H9 (cell line): Measurements from ENCODE around the gene APOB. TPM values are rescaled to one million over a fixed set of nuclear protein-coding genes. Genes with fewer than 3 reads are reported as not detected.

Source experiments
- DNase-seq: peaks from one replicate; pipeline ENCODE4 v3.0.0-alpha.2; 2017
- H2AFZ ChIP-seq: one replicate; pipeline ENCODE4 v1.6.1; 2013; ENCODE audit warnings: mild to moderate bottlenecking, low read length, control low read depth, moderate library complexity
- H2AK5ac ChIP-seq: 2 replicates; pipeline ENCODE4 v1.6.1; 2013; ENCODE audit warnings: low read length, control low read depth, mixed read lengths; ENCODE audit not compliant: insufficient read length
- H2BK120ac ChIP-seq: one replicate; pipeline ENCODE4 v1.6.1; 2013; ENCODE audit warnings: low read depth, mild to moderate bottlenecking, low read length, control low read depth, inconsistent platforms; ENCODE audit not compliant: poor library complexity, severe bottlenecking
- H2BK12ac ChIP-seq: 2 replicates; pipeline ENCODE4 v1.6.1; 2013; ENCODE audit warnings: low read length, control low read depth, mixed read lengths, low read depth; ENCODE audit not compliant: insufficient read length
- H2BK15ac ChIP-seq: 2 replicates; pipeline ENCODE4 v1.6.1; 2013; ENCODE audit warnings: low read depth, low read length, control low read depth
- H2BK20ac ChIP-seq: one replicate; pipeline ENCODE4 v1.6.1; 2013; ENCODE audit warnings: low read depth, mild to moderate bottlenecking, low read length, control low read depth, inconsistent platforms; ENCODE audit not compliant: poor library complexity, severe bottlenecking
- H2BK5ac ChIP-seq: 2 replicates; pipeline ENCODE4 v1.6.1; 2013; ENCODE audit warnings: low read length, control low read depth, mixed read lengths; ENCODE audit not compliant: insufficient read length
- H3K14ac ChIP-seq: 2 replicates; pipeline ENCODE4 v1.6.1; 2013; ENCODE audit warnings: low read length, control low read depth; ENCODE audit not compliant: insufficient read depth
- H3K18ac ChIP-seq: 2 replicates; pipeline ENCODE4 v1.6.1; 2013; ENCODE audit warnings: low read depth, mild to moderate bottlenecking, mixed read lengths, low read length, control low read depth; ENCODE audit not compliant: insufficient read length
- H3K23ac ChIP-seq: 2 replicates; pipeline ENCODE4 v1.6.1; 2013; ENCODE audit warnings: low read length, control low read depth, mixed read lengths, low read depth; ENCODE audit not compliant: insufficient read length
- H3K23me2 ChIP-seq: 2 replicates; pipeline ENCODE4 v1.6.1; 2013; ENCODE audit warnings: low read depth, mild to moderate bottlenecking, mixed read lengths, low read length, control low read depth; ENCODE audit not compliant: insufficient read length, poor library complexity, severe bottlenecking
- H3K27ac ChIP-seq: 2 replicates; pipeline ENCODE4 v1.5.1; 2013; ENCODE audit warnings: low read length, control low read depth, mixed read lengths, low read depth; ENCODE audit not compliant: insufficient read length
- H3K27me3 ChIP-seq: 2 replicates; pipeline ENCODE4 v1.6.1; 2013; ENCODE audit warnings: low read length, control low read depth, inconsistent platforms; ENCODE audit not compliant: insufficient read depth
- H3K4ac ChIP-seq: 2 replicates; pipeline ENCODE4 v1.6.1; 2013; ENCODE audit warnings: low read depth, mild to moderate bottlenecking, control low read depth, inconsistent platforms, low read length, moderate library complexity
- H3K4me1 ChIP-seq: 2 replicates; pipeline ENCODE4 v1.6.1; 2013; ENCODE audit warnings: low read length, control low read depth, inconsistent platforms; ENCODE audit not compliant: insufficient read depth
- H3K4me2 ChIP-seq: 2 replicates; pipeline ENCODE4 v1.6.1; 2013; ENCODE audit warnings: low read length, control low read depth, mixed read lengths; ENCODE audit not compliant: insufficient read length, insufficient read depth
- H3K56ac ChIP-seq: 2 replicates; pipeline ENCODE4 v1.6.1; 2013; ENCODE audit warnings: low read depth, mild to moderate bottlenecking, mixed read lengths, low read length, control low read depth; ENCODE audit not compliant: insufficient read length
- H3K79me1 ChIP-seq: 2 replicates; pipeline ENCODE4 v1.6.1; 2013; ENCODE audit warnings: low read depth, mild to moderate bottlenecking, moderate library complexity, low read length, control low read depth, inconsistent platforms; ENCODE audit not compliant: insufficient read depth, poor library complexity, severe bottlenecking
- H3K79me2 ChIP-seq: 2 replicates; pipeline ENCODE4 v1.6.1; 2013; ENCODE audit warnings: low read length, control low read depth, inconsistent platforms; ENCODE audit not compliant: insufficient read depth
- H3K9ac ChIP-seq: 2 replicates; pipeline ENCODE4 v1.6.1; 2013; ENCODE audit warnings: low read length, control low read depth, mixed read lengths; ENCODE audit not compliant: insufficient read length; ENCODE audit errors: extremely low read depth
- H3K9me3 ChIP-seq: one replicate; pipeline ENCODE4 v1.6.1; 2013; ENCODE audit warnings: low read depth, low read length, inconsistent platforms; ENCODE audit not compliant: control insufficient read depth
- H3T11ph ChIP-seq: one replicate; pipeline ENCODE4 v1.6.1; 2013; ENCODE audit warnings: mild to moderate bottlenecking, low read length, control low read depth, inconsistent platforms
- H4K20me1 ChIP-seq: one replicate; pipeline ENCODE4 v1.6.1; 2013; ENCODE audit not compliant: control insufficient read depth, insufficient read length, insufficient read depth
- H4K5ac ChIP-seq: 2 replicates; pipeline ENCODE4 v1.6.1; 2013; ENCODE audit warnings: low read depth, mild to moderate bottlenecking, mixed read lengths, low read length, control low read depth; ENCODE audit not compliant: insufficient read length
- H4K8ac ChIP-seq: replicated peaks from 2 replicates; pipeline ENCODE4 v1.6.1; 2013; ENCODE audit warnings: low read length, control low read depth, mixed read lengths, low read depth; ENCODE audit not compliant: insufficient read length
- H4K91ac ChIP-seq: 2 replicates; pipeline ENCODE4 v1.6.1; 2013; ENCODE audit warnings: low read depth, mild to moderate bottlenecking, moderate library complexity, mixed read lengths, low read length, control low read depth; ENCODE audit not compliant: insufficient read length
- H3K27ac Mint-ChIP-seq, 3 experiments: 2 replicates in 2 of 3; 3 replicates in 1 of 3; pipeline ENCODE4 v1.8.0; 2020 to 2021; ENCODE audit warnings: mixed read lengths in 3 of 3, mild to moderate bottlenecking in 1 of 3, moderate library complexity in 1 of 3
- H3K27me3 Mint-ChIP-seq: 2 replicates; pipeline ENCODE4 v1.8.0; 2021; ENCODE audit warnings: low read depth, mild to moderate bottlenecking, moderate library complexity, mixed read lengths
- H3K36me3 Mint-ChIP-seq, 3 experiments: 2 replicates in 2 of 3; 3 replicates in 1 of 3; pipeline ENCODE4 v1.8.0; 2020 to 2021; ENCODE audit warnings: low read depth in 3 of 3, mixed read lengths in 3 of 3; ENCODE audit not compliant: insufficient read depth in 1 of 3
- H3K4me1 Mint-ChIP-seq, 2 experiments: 2 replicates each; pipeline ENCODE4 v1.8.0; 2020; ENCODE audit warnings: mixed read lengths in 2 of 2
- H3K4me3 Mint-ChIP-seq, 2 experiments: 2 replicates in 1 of 2; 3 replicates in 1 of 2; pipeline ENCODE4 v1.8.0; 2020 to 2021; ENCODE audit warnings: mild to moderate bottlenecking in 2 of 2, mixed read lengths in 2 of 2, moderate library complexity in 1 of 2
- H3K9me3 Mint-ChIP-seq, 2 experiments: 2 replicates in 1 of 2; 3 replicates in 1 of 2; pipeline ENCODE4 v1.8.0; 2020; ENCODE audit warnings: mild to moderate bottlenecking in 2 of 2, mixed read lengths in 2 of 2, moderate library complexity in 1 of 2
- WGBS: extraction: QIAGEN DNeasy Blood & Tissue Kit; methylation state at CpG from one replicate; pipeline ENCODE4 v1.1.7; 2013; ENCODE audit warnings: missing lambda C conversion rate, low lambda C conversion rate, mixed read lengths; ENCODE audit not compliant: insufficient read length; ENCODE audit errors: extremely low coverage; 5-methylcytosine and 5-hydroxymethylcytosine counted together
- total RNA-seq: library from RNA; stranded (reverse); gene quantifications from 2 replicates; pipeline ENCODE4 v1.2.1, GENCODE V29; 2021
- TF ChIP-seq, protein P1 (sequence below): fragments of 200-600 bp; sonication (generic); conservative IDR thresholded peaks from 3 replicates; pipeline ENCODE4 v1.8.0; 2021; ENCODE audit warnings: antibody characterized with exemption, mild to moderate bottlenecking

Gene APOB
- total RNA-seq, 1 experiment from 2014 or later, result 0.26 TPM

DNA sequence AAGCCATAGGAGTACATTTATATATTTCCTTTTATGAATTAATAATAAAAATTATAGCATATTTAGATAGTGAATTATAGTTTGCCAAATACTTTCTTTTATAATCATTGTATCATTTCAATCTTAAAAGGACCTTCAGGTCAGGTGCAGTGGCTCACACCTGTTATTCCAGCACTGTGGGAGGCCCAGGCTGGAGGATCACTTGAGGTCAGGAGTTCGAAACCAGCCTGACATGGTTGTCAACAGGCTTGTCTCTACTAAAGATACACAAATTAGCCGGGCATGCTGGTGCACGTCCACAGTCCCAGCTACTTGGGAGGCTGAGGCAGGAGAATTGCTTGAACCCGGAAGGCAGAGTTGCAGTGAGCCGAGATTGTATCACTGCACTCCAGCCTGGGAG lies 19.7 kb downstream of the APOB start:
- no peaks in the 10 kb centered on the region for H3K79me2 ChIP-seq

More for the DNA sequence above, 19.7 kb downstream of the APOB start:
- Histone ChIP-seq H3T11ph (no peak overlapping the region), H4K5ac (no peak overlapping the region), H3K9ac (no peak overlapping the region), H2BK15ac (no peak overlapping the region), H2BK120ac (no peak overlapping the region), H2BK20ac (no peak overlapping the region), H2AK5ac (no peak overlapping the region), H3K4ac (no peak overlapping the region), H3K27me3 (no peaks in the 10 kb centered on the region), H3K79me1 (no peaks in the 10 kb centered on the region), H2BK5ac (no peak overlapping the region), H2AFZ (no peak overlapping the region), H3K9me3 (no peaks in the 10 kb centered on the region), H4K20me1 (no peaks in the 10 kb centered on the region), H2BK12ac (no peak overlapping the region), H4K91ac (no peak overlapping the region), H4K8ac (no peak overlapping the region), H3K23me2 (no peaks in the 10 kb centered on the region), H3K27ac (no peak overlapping the region), H3K18ac (no peak overlapping the region), H3K14ac (no peak overlapping the region), H3K56ac (no peak overlapping the region), H3K23ac (no peak overlapping the region), H3K4me1 (no peaks in the 10 kb centered on the region), H3K4me2 (no peak overlapping the region)
- no peaks in the 10 kb centered on the region for H3K4me1 Mint-ChIP-seq
- DNase-seq, result no peak
- no peaks in the 10 kb centered on the region for H3K9me3 Mint-ChIP-seq
- no CpG with 5 or more reads among the region's 5 CpGs for WGBS
- H3K4me3 Mint-ChIP-seq, result no peak overlapping the region
- H3K27ac Mint-ChIP-seq, result no peak overlapping the region
- peaks cover 4% of the 10 kb centered on the region; the same call in 1 of the 2 replicates for H3K27me3 Mint-ChIP-seq
- TF ChIP-seq, protein P1, sequence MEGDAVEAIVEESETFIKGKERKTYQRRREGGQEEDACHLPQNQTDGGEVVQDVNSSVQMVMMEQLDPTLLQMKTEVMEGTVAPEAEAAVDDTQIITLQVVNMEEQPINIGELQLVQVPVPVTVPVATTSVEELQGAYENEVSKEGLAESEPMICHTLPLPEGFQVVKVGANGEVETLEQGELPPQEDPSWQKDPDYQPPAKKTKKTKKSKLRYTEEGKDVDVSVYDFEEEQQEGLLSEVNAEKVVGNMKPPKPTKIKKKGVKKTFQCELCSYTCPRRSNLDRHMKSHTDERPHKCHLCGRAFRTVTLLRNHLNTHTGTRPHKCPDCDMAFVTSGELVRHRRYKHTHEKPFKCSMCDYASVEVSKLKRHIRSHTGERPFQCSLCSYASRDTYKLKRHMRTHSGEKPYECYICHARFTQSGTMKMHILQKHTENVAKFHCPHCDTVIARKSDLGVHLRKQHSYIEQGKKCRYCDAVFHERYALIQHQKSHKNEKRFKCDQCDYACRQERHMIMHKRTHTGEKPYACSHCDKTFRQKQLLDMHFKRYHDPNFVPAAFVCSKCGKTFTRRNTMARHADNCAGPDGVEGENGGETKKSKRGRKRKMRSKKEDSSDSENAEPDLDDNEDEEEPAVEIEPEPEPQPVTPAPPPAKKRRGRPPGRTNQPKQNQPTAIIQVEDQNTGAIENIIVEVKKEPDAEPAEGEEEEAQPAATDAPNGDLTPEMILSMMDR, result no peak
- H3K36me3 Mint-ChIP-seq, result no peaks in the 10 kb centered on the region
